HG03103 (cell line): ENCODE measurements around the gene TTC33.
"Not testable (repeated sequence)": the region's sequence is repeated elsewhere in the genome, so short reads cannot be mapped to it uniquely, and the experiment has no call there.

ENCODE experiments used
- ATAC-seq: cut with Tn5 transposase; IDR thresholded peaks from one replicate; pipeline ENCODE4 v1.9.1; 2021; ENCODE audit warnings: low read depth; ENCODE audit not compliant: unreplicated experiment

Gene TTC33

GRCh38 chr5:40660751-40661150 lies 95.0 kb downstream of the TTC33 start:
- ATAC-seq: no peak

GRCh38 chr5:40656766-40657165 lies 99.0 kb downstream of the TTC33 start:
- ATAC-seq: no peak

- ATAC-seq: not testable (repeated sequence)
Measured at GRCh38 chr5:40656091-40656490, 99.7 kb downstream of the TTC33 start.

- no peak for ATAC-seq
Measured at GRCh38 chr5:40655138-40655537, 100.6 kb downstream of the TTC33 start.

GRCh38 chr5:40654377-40654991 lies 101.3 kb downstream of the TTC33 start:
- no peak for ATAC-seq

GRCh38 chr5:40653221-40654022 lies 102.3 kb downstream of the TTC33 start:
- no peak for ATAC-seq

GRCh38 chr5:40652441-40653220 lies 103.1 kb downstream of the TTC33 start:
- no peak for ATAC-seq

- ATAC-seq: no peak
Measured at GRCh38 chr5:40651201-40651600, 104.6 kb downstream of the TTC33 start.

- ATAC-seq: no peak
Measured at GRCh38 chr5:40649463-40650030, 106.2 kb downstream of the TTC33 start.

- ATAC-seq: no peak
Measured at GRCh38 chr5:40648150-40648549, 107.6 kb downstream of the TTC33 start.

- no peak for ATAC-seq
Measured at GRCh38 chr5:40646266-40646665, 109.5 kb downstream of the TTC33 start.

GRCh38 chr5:40639531-40639930 lies 116.2 kb downstream of the TTC33 start:
- not testable (repeated sequence) for ATAC-seq

- ATAC-seq: no peak
Measured at GRCh38 chr5:40634593-40634992, 121.2 kb downstream of the TTC33 start.

- ATAC-seq: no peak
Measured at GRCh38 chr5:40634154-40634553, 121.6 kb downstream of the TTC33 start.

- ATAC-seq: no peak
Measured at GRCh38 chr5:40631236-40631635, 124.5 kb downstream of the TTC33 start.

GRCh38 chr5:40630126-40630525 lies 125.6 kb downstream of the TTC33 start:
- ATAC-seq: no peak

- no peak for ATAC-seq
Measured at GRCh38 chr5:40628407-40628806, 127.4 kb downstream of the TTC33 start.

GRCh38 chr5:40627706-40628105 lies 128.1 kb downstream of the TTC33 start:
- ATAC-seq: no peak

GRCh38 chr5:40626801-40627200 lies 129.0 kb downstream of the TTC33 start:
- no peak for ATAC-seq

GRCh38 chr5:40623480-40624420 lies 132.0 kb downstream of the TTC33 start:
- no peak for ATAC-seq
